PFSK-1 (cell line): ENCODE measurements around the gene TBC1D22B.

Source experiments
- FOXP2 ChIP-seq: optimal IDR thresholded peaks from 2 replicates; pipeline ENCODE3; 2011; ENCODE audit warnings: borderline replicate concordance, control low read depth, inconsistent platforms; ENCODE audit not compliant: insufficient read depth; ENCODE audit errors: extremely low read length, extremely low read depth
- POLR2AphosphoS5 ChIP-seq: IDR thresholded peaks from 2 replicates; pipeline ENCODE4 v1.6.1; 2012; ENCODE audit warnings: low read depth, mild to moderate bottlenecking, control low read depth, low read length, moderate library complexity
- SIN3A ChIP-seq: IDR thresholded peaks from 2 replicates; pipeline ENCODE4 v1.6.1; 2012; ENCODE audit warnings: mild to moderate bottlenecking, low read length, moderate library complexity, borderline replicate concordance; ENCODE audit not compliant: insufficient read depth
- TAF1 ChIP-seq: IDR thresholded peaks from 2 replicates; pipeline ENCODE4 v1.6.1; 2012; ENCODE audit warnings: low read length, control low read depth, borderline replicate concordance; ENCODE audit not compliant: insufficient read depth
- TF ChIP-seq, protein P1 (sequence below), 2 experiments: IDR thresholded peaks; 2 replicates each; pipeline versions ENCODE4 v1.6.1 to v1.8.0; 2011 to 2012; ENCODE audit warnings: low read depth in 2 of 2, low read length in 2 of 2, control low read depth in 1 of 2, inconsistent platforms in 1 of 2, mild to moderate bottlenecking in 1 of 2, moderate library complexity in 1 of 2; ENCODE audit not compliant: insufficient read depth in 1 of 2

Gene TBC1D22B

DNA sequence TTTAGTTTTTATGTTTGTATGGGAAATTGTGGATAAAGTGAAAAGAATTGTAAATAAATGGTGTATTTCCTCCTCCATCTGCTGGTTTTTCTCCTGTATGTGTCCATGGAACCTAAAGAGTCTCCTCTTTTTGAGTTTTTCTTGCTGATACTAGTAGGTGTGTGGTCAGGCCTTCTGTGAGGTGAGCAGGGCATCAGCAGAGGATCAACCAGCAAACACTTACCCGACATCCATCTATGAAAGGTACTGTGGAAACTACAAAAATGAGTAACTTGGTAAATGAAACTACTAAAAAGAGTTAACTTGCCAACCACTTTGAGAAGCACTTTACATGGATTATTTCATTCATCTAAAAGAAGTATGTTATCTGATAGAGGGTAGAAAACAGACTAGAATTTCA lies 75.3 kb downstream of the TBC1D22B start:
- TF ChIP-seq FOXP2 (no peak), SIN3A (no peak), TAF1 (no peak), POLR2AphosphoS5 (no peak)

- TF ChIP-seq, protein P1, sequence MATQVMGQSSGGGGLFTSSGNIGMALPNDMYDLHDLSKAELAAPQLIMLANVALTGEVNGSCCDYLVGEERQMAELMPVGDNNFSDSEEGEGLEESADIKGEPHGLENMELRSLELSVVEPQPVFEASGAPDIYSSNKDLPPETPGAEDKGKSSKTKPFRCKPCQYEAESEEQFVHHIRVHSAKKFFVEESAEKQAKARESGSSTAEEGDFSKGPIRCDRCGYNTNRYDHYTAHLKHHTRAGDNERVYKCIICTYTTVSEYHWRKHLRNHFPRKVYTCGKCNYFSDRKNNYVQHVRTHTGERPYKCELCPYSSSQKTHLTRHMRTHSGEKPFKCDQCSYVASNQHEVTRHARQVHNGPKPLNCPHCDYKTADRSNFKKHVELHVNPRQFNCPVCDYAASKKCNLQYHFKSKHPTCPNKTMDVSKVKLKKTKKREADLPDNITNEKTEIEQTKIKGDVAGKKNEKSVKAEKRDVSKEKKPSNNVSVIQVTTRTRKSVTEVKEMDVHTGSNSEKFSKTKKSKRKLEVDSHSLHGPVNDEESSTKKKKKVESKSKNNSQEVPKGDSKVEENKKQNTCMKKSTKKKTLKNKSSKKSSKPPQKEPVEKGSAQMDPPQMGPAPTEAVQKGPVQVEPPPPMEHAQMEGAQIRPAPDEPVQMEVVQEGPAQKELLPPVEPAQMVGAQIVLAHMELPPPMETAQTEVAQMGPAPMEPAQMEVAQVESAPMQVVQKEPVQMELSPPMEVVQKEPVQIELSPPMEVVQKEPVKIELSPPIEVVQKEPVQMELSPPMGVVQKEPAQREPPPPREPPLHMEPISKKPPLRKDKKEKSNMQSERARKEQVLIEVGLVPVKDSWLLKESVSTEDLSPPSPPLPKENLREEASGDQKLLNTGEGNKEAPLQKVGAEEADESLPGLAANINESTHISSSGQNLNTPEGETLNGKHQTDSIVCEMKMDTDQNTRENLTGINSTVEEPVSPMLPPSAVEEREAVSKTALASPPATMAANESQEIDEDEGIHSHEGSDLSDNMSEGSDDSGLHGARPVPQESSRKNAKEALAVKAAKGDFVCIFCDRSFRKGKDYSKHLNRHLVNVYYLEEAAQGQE (IDR thresholded peaks at IDR 0.05; ENCODE audit: insufficient read depth in 1 of 2, low read depth in 2 of 2, low read length in 2 of 2), result no peak
- TF ChIP-seq FOXP2 (no peak), SIN3A (no peak), TAF1 (no peak), POLR2AphosphoS5 (no peak)
Measured at GRCh38 chr6:37334047-37334446, 76.5 kb downstream of the TBC1D22B start.

DNA sequence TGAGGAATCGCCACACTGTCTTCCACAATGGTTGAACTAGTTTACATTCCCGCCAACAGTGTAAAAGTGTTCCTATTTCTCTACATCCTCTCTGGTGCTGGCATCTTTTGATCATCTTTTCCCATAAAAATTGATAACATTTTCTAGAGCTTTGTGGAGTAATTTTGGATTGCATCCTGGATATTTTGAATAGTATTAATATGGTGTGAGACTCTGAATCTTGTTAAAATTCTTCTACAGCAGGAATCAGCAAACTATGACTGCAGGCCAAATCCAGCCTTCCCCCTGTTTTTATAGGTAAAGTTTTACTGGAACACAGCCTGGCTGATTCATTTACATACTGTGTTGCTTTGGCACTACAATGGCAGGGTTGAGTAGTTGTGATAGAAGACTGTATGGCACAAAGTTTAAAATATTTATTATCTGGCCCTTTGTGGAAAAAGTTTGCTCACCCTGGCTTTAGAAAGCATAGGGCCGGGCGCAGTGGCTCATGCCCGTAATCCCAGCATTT lies 81.2 kb downstream of the TBC1D22B start:
- TF ChIP-seq TAF1 (no peak), POLR2AphosphoS5 (no peak), FOXP2 (no peak), SIN3A (no peak)
- TF ChIP-seq, protein P1 (IDR thresholded peaks at IDR 0.05; ENCODE audit: insufficient read depth in 1 of 2, low read depth in 2 of 2, low read length in 2 of 2), result no peak

GRCh38 chr6:37339741-37340638 lies 82.4 kb downstream of the TBC1D22B start:
- TF ChIP-seq, protein P1 (IDR thresholded peaks at IDR 0.05; ENCODE audit: insufficient read depth in 1 of 2, low read depth in 2 of 2, low read length in 2 of 2), result no peak
- TF ChIP-seq FOXP2, result no peak
- no peak for TF ChIP-seq TAF1
- no peak for TF ChIP-seq SIN3A
- TF ChIP-seq POLR2AphosphoS5, result no peak

DNA sequence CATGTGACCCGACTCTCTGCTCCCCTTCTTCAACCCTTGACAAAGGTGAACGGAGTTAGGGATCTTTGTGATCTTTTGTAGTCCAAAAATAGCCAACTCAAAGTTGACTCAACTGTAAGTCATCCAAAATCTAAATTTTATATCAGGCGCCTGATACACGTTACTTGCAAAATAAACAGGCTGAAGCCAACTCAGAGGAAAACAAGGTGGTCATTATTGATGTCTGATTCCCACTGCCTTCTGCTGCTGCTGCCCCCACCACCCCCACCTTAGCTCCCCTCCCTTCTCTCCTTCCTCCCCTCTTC lies 83.0 kb downstream of the TBC1D22B start:
- TF ChIP-seq TAF1 (no peak), POLR2AphosphoS5 (no peak), FOXP2 (no peak), SIN3A (no peak)
- TF ChIP-seq, protein P1 (IDR thresholded peaks at IDR 0.05; ENCODE audit: insufficient read depth in 1 of 2, low read depth in 2 of 2, low read length in 2 of 2), result no peak
